Keratinocyte (primary cell): ENCODE measurements around the gene ERC2. TPM values are rescaled to one million over a fixed set of nuclear protein-coding genes. Genes with fewer than 3 reads are reported as not detected.

ENCODE experiments used
- DNase-seq: peaks from one replicate; pipeline ENCODE4 v3.0.0-alpha.2; 2011; ENCODE audit warnings: low read depth, missing footprints, low spot score
- FAIRE-seq: peaks from 2 replicates; lab custom pipeline; 2011; peaks lifted over from hg19 to GRCh38; lab: Jason Lieb, UNC
- H2AFZ ChIP-seq: 2 replicates; pipeline ENCODE4 v1.6.0; 2012; ENCODE audit warnings: low read length, control low read depth, inconsistent platforms; ENCODE audit not compliant: control insufficient read depth
- H3K27ac ChIP-seq: 2 replicates; pipeline ENCODE4 v1.5.1; 2011; ENCODE audit warnings: low read length; ENCODE audit not compliant: control insufficient read depth, insufficient read depth
- H3K27me3 ChIP-seq: 3 replicates; pipeline ENCODE4 v1.6.0; 2011; ENCODE audit warnings: low read length; ENCODE audit not compliant: control insufficient read depth, insufficient read depth; ENCODE audit errors: extremely low read depth
- H3K36me3 ChIP-seq, 2 experiments: 2 replicates in 1 of 2; 3 replicates in 1 of 2; pipeline ENCODE4 v1.5.1; 2011; ENCODE audit warnings: low read length in 2 of 2, mild to moderate bottlenecking in 1 of 2; ENCODE audit not compliant: control insufficient read depth in 2 of 2, insufficient read depth in 2 of 2; ENCODE audit errors: extremely low read depth in 1 of 2
- H3K4me1 ChIP-seq: 3 replicates; pipeline ENCODE4 v1.5.1; 2011; ENCODE audit warnings: low read length; ENCODE audit not compliant: control insufficient read depth, insufficient read depth; ENCODE audit errors: extremely low read depth
- H3K4me2 ChIP-seq: 3 replicates; pipeline ENCODE4 v1.6.0; 2011; ENCODE audit warnings: low read depth, low read length; ENCODE audit not compliant: control insufficient read depth, insufficient read depth; ENCODE audit errors: extremely low read depth
- H3K4me3 ChIP-seq, 3 experiments: fragments of 200-600 bp in 1 of 3; sonication (generic) in 1 of 3; 2 replicates in 2 of 3; 3 replicates in 1 of 3; pipeline ENCODE4 v1.5.1; 2011 to 2016; ENCODE audit warnings: low read length in 3 of 3, mild to moderate bottlenecking in 3 of 3, control low read depth in 2 of 3, inconsistent platforms in 1 of 3, low read depth in 1 of 3, mixed read lengths in 1 of 3, mixed run types in 1 of 3, moderate library complexity in 1 of 3; ENCODE audit not compliant: control insufficient read depth in 2 of 3, insufficient read depth in 2 of 3; ENCODE audit errors: extremely low read depth in 1 of 3
- H3K79me2 ChIP-seq: 2 replicates; pipeline ENCODE4 v1.6.0; 2012; ENCODE audit warnings: low read length; ENCODE audit not compliant: control insufficient read depth, insufficient read depth
- H3K9ac ChIP-seq: 3 replicates; pipeline ENCODE4 v1.6.0; 2011; ENCODE audit warnings: low read length; ENCODE audit not compliant: control insufficient read depth, insufficient read depth; ENCODE audit errors: extremely low read depth
- H3K9me1 ChIP-seq: 3 replicates; pipeline ENCODE4 v1.6.0; 2011; ENCODE audit warnings: low read length; ENCODE audit not compliant: control insufficient read depth, insufficient read depth; ENCODE audit errors: extremely low read depth
- H3K9me3 ChIP-seq: 2 replicates; pipeline ENCODE4 v1.5.1; 2012; ENCODE audit warnings: low read depth, low read length; ENCODE audit not compliant: control insufficient read depth
- H4K20me1 ChIP-seq: 3 replicates; pipeline ENCODE4 v1.6.0; 2011; ENCODE audit warnings: low read length; ENCODE audit not compliant: control insufficient read depth, insufficient read depth; ENCODE audit errors: extremely low read depth
- CTCF ChIP-seq, 3 experiments: IDR thresholded peaks in 1 of 3; conservative IDR thresholded peaks in 1 of 3; optimal IDR thresholded peaks in 1 of 3; 2 replicates in 2 of 3; 3 replicates in 1 of 3; pipeline versions ENCODE3 to v1.5.1; 2011; ENCODE audit warnings: low read length in 3 of 3, mild to moderate bottlenecking in 3 of 3, moderate library complexity in 2 of 3, control low read depth in 1 of 3, inconsistent platforms in 1 of 3; ENCODE audit not compliant: insufficient read depth in 2 of 3; ENCODE audit errors: extremely low read depth in 1 of 3
- EZH2 ChIP-seq: IDR thresholded peaks from one replicate; pipeline ENCODE4 v1.6.1; 2012; ENCODE audit warnings: inconsistent platforms, mild to moderate bottlenecking, low read length, moderate library complexity
- dilution Hi-C: fragments of 300-500 bp; cut with MboI; formaldehyde crosslinking; loops from one replicate; pipeline ENCODE4 v1.7.0; 2020; ENCODE audit warnings: low sequenced_read_pairs; ENCODE audit not compliant: extremely low pct_ligation_motif_present
- polyA plus RNA-seq, 5 experiments: library from polyadenylated mRNA; depleted of rRNA in 3 of 5; stranded (reverse) in 3 of 5; stranded (forward) in 1 of 5; unstranded in 1 of 5; fragments of >200 nt; gene quantifications; 1 replicate in 1 of 5; 2 replicates in 3 of 5; 3 replicates in 1 of 5; pipeline versions ENCODE4 v1.2.1 to v1.2.3, GENCODE V29; 2011 to 2012; ENCODE audit warnings: missing spikeins in 2 of 5, low read depth in 1 of 5, low replicate concordance in 1 of 5

The ERC2 gene
- polyA plus RNA-seq, 1 donor (not counting 4 experiments of a cell fraction or from before 2014, with no cell fraction given), result 0.08 TPM

GRCh38 chr3:56081246-56081645 is 387.0 kb downstream of the ERC2 start:
- no peak for DNase-seq
- no peak for FAIRE-seq
- TF ChIP-seq CTCF (optimal IDR thresholded peaks at IDR 0.05 in 1 of 3, IDR thresholded peaks at IDR 0.05 in 1 of 3, conservative IDR thresholded peaks at IDR 0.05 in 1 of 3; ENCODE audit: extremely low read depth in 1 of 3, insufficient read depth in 2 of 3, low read length in 3 of 3) (no peak), EZH2 (no peak)

GRCh38 chr3:56076746-56077145 is 391.5 kb downstream of the ERC2 start:
- no peaks in the 10 kb centered on the region for H3K4me1 ChIP-seq
- no peak overlapping the region for H3K9ac ChIP-seq
- H3K79me2 ChIP-seq, result no peaks in the 10 kb centered on the region
- TF ChIP-seq CTCF (optimal IDR thresholded peaks at IDR 0.05 in 1 of 3, IDR thresholded peaks at IDR 0.05 in 1 of 3, conservative IDR thresholded peaks at IDR 0.05 in 1 of 3; ENCODE audit: extremely low read depth in 1 of 3, insufficient read depth in 2 of 3, low read length in 3 of 3) (no peak), EZH2 (no peak)
- no peaks in the 10 kb centered on the region for H3K9me3 ChIP-seq
- no peaks in the 10 kb centered on the region for H3K36me3 ChIP-seq
- H3K9me1 ChIP-seq, result no peaks in the 10 kb centered on the region
- FAIRE-seq (no peak), DNase-seq (no peak)
- H3K4me3 ChIP-seq, result no peak overlapping the region
- H3K27me3 ChIP-seq, result no peaks in the 10 kb centered on the region
- dilution Hi-C loops, result no loop called here
- no peak overlapping the region for H3K27ac ChIP-seq
- H3K4me2 ChIP-seq, result no peak overlapping the region
- no peak overlapping the region for H2AFZ ChIP-seq
- H4K20me1 ChIP-seq, result no peaks in the 10 kb centered on the region

More at GRCh38 chr3:56081246-56081645, 387.0 kb downstream of the ERC2 start:
- Histone ChIP-seq H3K4me1 (no peaks in the 10 kb centered on the region), H4K20me1 (no peaks in the 10 kb centered on the region), H3K4me3 (no peak overlapping the region), H3K9me3 (no peaks in the 10 kb centered on the region), H2AFZ (no peak overlapping the region), H3K4me2 (no peak overlapping the region), H3K36me3 (no peaks in the 10 kb centered on the region), H3K9ac (no peak overlapping the region), H3K27ac (no peak overlapping the region), H3K79me2 (no peaks in the 10 kb centered on the region), H3K9me1 (no peaks in the 10 kb centered on the region), H3K27me3 (no peaks in the 10 kb centered on the region)
- dilution Hi-C loops, result no loop called here
